GM21381 (cell line): ENCODE results near the gene CHST12.
"Not testable (repeated sequence)": the region's sequence is repeated elsewhere in the genome, so short reads cannot be mapped to it uniquely, and the experiment has no call there.

Experiments
- ATAC-seq: cut with Tn5 transposase; IDR thresholded peaks from one replicate; pipeline ENCODE4 v1.9.1; 2021; ENCODE audit warnings: mild to moderate bottlenecking, moderate library complexity; ENCODE audit not compliant: unreplicated experiment

The CHST12 gene

GRCh38 chr7:2453849-2454248, 50.4 kb downstream of the CHST12 start:
- ATAC-seq: not testable (repeated sequence)

DNA sequence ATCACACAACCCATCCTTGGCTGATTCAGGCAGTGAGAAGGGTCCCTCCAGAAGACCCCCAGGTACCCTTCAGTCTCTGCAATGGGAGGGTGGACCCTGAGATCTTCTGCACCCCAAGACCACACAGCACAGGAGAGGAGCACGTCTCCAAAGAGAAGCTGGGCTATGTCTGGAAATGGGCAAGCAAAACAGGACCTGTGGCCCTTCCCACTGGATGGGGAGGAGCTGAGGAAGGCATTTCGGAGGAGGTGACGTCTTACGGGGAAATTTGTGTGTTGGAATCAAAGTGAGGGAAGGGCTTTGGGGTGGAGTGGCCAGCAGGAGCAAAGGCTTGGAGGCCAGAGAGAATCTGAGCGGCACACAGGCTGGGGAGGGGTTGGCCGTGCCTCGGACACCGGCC, 56.3 kb downstream of the CHST12 start:
- ATAC-seq: no peak

DNA sequence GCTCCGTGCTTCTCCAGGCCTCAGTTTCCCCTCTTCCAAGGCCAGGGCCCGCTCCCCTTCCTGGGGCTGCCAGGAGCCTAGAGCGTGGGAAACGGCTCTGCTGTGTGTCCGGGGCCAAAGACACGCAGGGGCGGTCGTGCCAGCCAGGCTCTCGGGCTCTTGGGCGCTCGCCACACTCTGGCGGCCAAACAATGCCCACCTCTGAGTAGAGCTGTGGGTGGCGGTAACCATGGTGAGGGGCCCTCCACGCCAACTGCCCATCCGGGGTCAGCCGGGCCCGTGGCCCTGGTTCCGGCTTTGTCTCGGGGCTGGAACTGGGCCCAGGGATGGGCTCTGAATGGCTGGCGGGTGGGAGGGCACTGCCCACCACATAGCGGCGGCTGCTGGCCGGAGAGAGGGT, 56.8 kb downstream of the CHST12 start:
- no peak for ATAC-seq

DNA sequence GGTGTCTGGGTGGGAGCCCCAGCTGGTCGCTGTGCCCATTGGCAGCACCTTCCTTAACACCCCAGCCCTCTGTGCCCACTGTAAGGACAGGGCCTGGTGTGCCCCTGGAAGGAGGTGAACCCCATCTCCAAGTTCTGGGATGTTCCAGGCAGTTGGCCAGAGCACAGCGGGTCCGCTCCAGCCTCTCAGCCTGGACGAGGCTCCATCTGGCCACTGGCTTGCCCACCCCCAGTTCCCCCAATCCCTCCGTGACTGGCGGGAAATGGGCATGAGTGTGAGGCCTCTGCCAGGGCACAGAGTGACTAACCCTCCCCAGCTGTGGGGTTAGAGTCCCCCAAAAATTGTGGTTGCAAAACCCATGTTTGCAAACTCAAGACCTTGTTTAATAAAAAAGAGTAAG, 57.2 kb downstream of the CHST12 start:
- ATAC-seq: no peak

- no peak for ATAC-seq
Observed at GRCh38 chr7:2461268-2462026, 58.0 kb downstream of the CHST12 start.

DNA sequence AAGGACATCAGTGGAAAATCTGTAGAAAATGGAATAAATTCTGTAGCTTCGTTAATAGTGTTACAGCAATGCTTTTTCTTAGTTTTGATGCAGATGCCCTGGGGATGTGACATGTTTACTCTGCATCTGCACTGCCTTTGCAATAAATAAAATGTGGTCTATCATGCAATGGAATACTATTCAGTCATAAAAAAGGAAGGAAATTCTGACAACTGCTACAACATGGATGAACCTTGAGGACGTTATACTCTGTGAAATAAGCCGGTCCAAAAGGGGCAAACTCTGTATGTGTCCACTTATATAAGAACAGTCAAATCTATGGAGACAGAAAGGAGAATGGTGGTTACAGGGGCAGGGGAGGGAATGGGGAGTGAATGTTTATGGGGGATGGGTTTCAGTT, 59.3 kb downstream of the CHST12 start:
- ATAC-seq: no peak

DNA sequence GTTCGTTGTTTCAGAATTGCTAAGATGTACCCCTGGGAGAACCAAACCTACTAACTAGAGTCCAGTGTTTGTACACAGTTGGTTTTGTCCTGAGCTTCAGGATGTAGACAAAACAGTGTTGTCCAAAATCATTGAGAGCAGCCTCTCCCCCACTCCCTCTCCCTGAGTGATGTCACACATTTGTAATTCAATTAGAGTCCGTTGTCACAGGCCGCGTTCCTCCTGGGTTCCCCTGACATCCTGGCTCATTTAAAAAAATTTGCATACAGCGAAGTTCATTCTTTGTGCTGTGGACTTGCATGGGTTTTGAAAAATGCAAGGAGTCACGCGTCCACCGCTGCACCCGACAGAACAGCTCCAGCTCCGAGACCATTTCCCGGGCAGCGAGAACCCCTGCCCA, 62.5 kb downstream of the CHST12 start:
- ATAC-seq: no peak

- ATAC-seq: no peak
Observed at GRCh38 chr7:2466675-2467074, 63.3 kb downstream of the CHST12 start.

DNA sequence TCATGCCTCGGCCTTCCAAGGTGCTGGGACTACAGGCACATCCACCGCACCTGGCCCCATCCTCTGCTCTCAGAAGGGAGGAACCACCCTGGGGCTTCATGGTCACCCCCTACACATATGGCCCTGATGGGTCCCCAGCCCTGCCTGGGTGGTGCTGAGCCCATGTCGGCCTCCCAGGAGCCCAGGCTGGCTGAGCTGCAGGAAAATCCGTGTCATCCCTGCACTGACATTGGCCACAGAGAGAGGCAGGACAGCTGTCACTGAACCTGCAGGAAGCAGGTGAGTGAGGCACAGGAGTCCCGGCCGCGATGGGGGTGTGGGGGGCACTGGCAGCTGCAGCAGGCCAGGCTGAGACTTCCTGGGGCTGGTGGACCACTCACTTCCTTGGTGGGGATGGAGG, 64.8 kb downstream of the CHST12 start:
- ATAC-seq: no peak

DNA sequence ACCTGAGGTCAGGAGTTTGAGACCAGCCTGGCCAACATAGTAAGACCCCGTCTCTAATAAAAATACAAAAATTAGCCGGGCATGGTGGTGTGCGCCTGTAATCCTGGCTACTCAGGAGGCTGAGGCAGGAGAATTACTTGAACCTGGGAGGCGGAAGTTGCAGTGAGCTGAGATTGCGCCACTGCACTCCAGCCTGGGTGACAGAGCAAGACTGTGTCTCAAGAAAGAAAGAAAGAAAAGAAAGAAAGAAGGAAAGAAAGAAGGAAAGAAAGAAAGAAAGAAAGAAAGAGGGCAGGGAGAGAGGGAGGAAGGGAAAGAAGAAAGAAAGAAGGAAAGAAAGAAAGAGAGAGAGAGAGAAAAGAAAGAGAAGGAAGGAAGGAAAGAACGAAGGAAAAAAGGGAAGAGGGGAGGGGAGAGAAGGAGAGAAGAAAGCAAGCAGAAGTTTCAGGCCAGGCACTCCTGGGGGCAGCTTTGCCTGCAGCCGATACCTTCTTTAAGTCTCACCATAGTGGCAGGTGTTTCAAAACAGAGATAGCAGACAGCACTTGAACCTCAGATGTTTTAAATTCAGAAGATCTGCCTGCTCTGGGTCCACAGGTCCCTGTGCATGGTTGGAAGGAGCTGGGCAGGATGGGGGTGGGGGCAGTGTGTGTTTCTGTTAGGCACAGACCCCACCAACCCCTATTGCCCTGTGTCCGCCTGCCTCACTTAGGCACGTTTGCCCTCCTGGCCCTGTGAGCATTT, 66.2 kb downstream of the CHST12 start:
- not testable (repeated sequence) for ATAC-seq

GRCh38 chr7:2470204-2471021, 67.0 kb downstream of the CHST12 start:
- ATAC-seq: no peak

DNA sequence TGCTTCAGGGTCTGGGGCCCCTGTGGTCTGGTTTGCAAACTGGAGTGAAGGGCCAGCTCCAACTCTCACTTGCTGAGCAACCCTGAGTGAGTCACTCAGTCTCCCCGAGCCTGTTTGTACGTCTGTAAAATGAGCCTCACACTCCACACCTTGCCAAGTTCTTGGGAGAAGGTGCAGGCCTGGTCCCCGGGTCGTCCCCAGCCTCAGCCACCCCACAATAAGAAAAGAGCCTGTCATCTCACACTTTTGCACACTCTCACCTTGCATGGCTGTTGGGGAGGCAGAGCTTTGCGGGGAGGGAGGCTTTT, 67.6 kb downstream of the CHST12 start:
- no peak for ATAC-seq

DNA sequence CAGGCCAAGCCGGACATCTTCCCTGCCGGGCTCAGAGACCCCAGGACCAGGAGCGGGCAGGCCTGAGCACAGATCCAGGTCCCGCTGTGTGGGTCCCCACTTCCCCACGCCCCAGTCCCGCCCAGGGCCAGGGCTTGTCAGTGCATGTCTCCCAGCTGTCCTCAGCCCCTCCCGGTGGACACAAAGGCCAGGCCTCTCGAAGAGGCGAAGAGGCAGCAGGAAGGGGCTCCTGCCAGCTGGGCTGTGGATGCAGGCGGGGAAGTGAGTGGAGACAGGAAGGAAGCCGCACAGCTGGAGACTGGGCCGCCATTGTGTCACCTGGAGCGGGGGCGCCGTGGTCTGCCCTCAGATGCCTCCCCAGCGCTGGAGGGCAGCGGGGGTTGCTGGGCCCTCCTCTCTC, 68.0 kb downstream of the CHST12 start:
- no peak for ATAC-seq

DNA sequence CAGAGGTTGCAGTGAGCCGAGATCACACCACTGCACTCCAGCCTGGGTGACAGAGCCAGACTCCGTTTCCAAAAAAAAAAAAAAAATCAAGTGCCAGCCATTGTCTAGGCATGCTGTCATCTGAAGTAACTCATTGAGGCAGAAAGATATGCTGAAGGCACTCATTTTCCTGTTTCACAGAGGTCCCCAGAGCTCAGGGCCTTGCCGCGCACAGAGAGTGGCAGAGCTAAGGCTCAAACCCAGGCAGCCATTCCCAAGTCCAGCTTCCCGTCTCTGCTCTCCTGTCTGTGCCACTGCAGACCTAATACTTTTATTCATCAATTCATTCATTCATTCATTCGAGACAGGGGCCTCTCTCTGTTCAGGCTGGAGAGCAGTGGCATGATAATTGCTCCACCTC, 69.3 kb downstream of the CHST12 start:
- no peak for ATAC-seq

- ATAC-seq: no peak
Observed at GRCh38 chr7:2473496-2474180, 70.2 kb downstream of the CHST12 start.

GRCh38 chr7:2474224-2474623, 70.8 kb downstream of the CHST12 start:
- no peak for ATAC-seq

GRCh38 chr7:2474813-2475677, 71.6 kb downstream of the CHST12 start:
- ATAC-seq: no peak

DNA sequence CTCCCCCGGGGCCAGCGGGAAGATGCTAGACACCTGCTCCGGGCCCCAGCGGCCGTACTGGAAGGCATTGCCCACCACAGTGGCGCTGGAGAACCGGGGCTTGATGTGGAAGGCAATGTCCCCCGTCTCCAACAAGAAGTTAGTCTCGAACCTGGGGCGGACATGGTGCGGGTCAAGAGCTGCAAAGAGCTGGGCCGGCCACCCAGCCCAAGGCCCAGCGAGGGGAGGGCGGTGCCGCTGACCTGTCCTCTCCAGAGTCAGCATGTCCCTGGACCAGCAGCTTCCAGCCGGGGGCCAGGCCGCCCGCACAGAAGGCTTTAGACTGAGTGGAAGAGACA, 72.2 kb downstream of the CHST12 start:
- no peak for ATAC-seq

DNA sequence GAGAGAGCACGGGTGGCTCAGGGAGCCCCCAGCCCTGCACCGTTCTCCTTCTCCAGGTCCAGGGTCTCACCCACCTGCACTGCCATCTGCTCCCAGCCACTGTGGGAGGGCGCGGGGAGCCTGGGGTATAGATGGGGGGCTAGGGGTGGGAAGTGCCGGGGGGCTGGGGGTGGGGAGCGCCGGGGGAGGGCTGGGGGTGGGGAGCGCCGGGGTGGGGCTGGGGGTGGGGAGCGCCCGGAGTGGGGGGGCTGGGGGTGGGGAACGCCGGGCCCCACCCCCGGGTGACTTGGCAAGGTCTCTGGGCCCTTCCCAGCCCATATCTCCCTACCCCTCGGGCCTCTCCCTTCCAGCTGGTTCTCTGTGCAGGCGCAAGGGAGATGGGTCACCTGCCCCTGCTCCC, 72.9 kb downstream of the CHST12 start, which contains the start of gene GRIFIN:
Gene GRIFIN (minus strand): TSS at position 101 of the 400 bp plus-strand sequence. CDS start 15 bp downstream, at position 86.
- no peak for ATAC-seq

- ATAC-seq: no peak
Observed at GRCh38 chr7:2476776-2477446, 73.5 kb downstream of the CHST12 start.
